Activated T-helper 2 cell treated with anti-CD3 and anti-CD28 coated beads, Interferon-gamma antibody, Interleukin-2, Interleukin-4, amounts not matched to agents 10 μg/mL and 5 μg/mL and 100 μg/mL, durations not matched to agents 14 hours and 24 hours and 36 hours (primary cell): ENCODE data around the gene TLX1. TPM values are rescaled to one million over a fixed set of nuclear protein-coding genes. Genes with fewer than 3 reads are reported as not detected.

Experiments used
- DNase-seq: peaks from one replicate; pipeline ENCODE4 v3.0.0; 2021; ENCODE audit warnings: low spot score
- H3K27ac Mint-ChIP-seq: one replicate; pipeline ENCODE4 v1.8.0; 2021; ENCODE audit warnings: mixed read lengths
- H3K27me3 Mint-ChIP-seq: one replicate; pipeline ENCODE4 v1.8.0; 2021; ENCODE audit warnings: low read depth, mixed read lengths
- H3K36me3 Mint-ChIP-seq: one replicate; pipeline ENCODE4 v1.8.0; 2021; ENCODE audit warnings: low read depth, mixed read lengths
- H3K4me1 Mint-ChIP-seq: one replicate; pipeline ENCODE4 v1.8.0; 2021; ENCODE audit warnings: low read depth, mixed read lengths
- H3K4me3 Mint-ChIP-seq: one replicate; pipeline ENCODE4 v1.8.0; 2021; ENCODE audit warnings: low read depth, mild to moderate bottlenecking, moderate library complexity, mixed read lengths
- H3K9me3 Mint-ChIP-seq: one replicate; pipeline ENCODE4 v1.8.0; 2021; ENCODE audit warnings: mixed read lengths
- intact Hi-C: fragments of 100-400 bp; cut with micrococcal nuclease; formaldehyde crosslinking; loops from one replicate; pipeline ENCODE4 v1.15.1; 2023
- total RNA-seq: library from RNA; stranded (reverse); gene quantifications from 2 replicates; pipeline ENCODE4 v1.2.3, GENCODE V29; 2022

The TLX1 gene
- total RNA-seq, 1 donor from 2014 or later, result not detected

GRCh38 chr10:101118031-101118430, 13.1 kb upstream of the TLX1 start:
- Mint-ChIP-seq H3K9me3 (no peaks in the 10 kb centered on the region), H3K27ac (no peak overlapping the region), H3K4me1 (peaks cover 11% of the 10 kb centered on the region), H3K4me3 (no peak overlapping the region), H3K36me3 (no peaks in the 10 kb centered on the region), H3K27me3 (peaks cover 64% of the 10 kb centered on the region)
- no peak for DNase-seq
- intact Hi-C loops, result no loop called here

DNA sequence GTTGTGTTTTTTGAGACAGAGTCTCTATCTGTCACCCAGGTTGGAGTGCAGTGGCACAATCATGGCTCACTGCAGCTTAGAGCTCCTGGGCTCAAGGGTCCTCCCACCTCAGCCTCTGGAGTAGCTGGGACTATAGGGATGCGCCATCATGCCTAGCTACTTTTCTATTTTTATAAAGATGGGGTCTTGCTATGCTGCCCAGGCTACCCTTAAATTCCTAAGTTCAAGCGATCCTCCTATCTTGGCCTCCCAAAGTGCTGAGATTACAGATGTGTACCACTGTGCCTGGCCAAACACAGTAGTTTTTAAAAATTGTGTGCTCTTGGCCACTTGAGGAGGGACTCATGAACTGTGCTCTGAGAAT, 10.6 kb upstream of the TLX1 start:
- H3K4me3 Mint-ChIP-seq, result peak overlapping the region; percentile 85
- H3K27me3 Mint-ChIP-seq, result peaks cover 65% of the 10 kb centered on the region
- no peak for DNase-seq
- intact Hi-C loops, result loop anchor here (5.0 kb wide), 1 partner anchor 73 kb away; no protein-coding TSS in a partner anchor
- no peaks in the 10 kb centered on the region for H3K9me3 Mint-ChIP-seq
- no peaks in the 10 kb centered on the region for H3K36me3 Mint-ChIP-seq
- H3K4me1 Mint-ChIP-seq, result peaks cover 15% of the 10 kb centered on the region
- H3K27ac Mint-ChIP-seq, result no peak overlapping the region

DNA sequence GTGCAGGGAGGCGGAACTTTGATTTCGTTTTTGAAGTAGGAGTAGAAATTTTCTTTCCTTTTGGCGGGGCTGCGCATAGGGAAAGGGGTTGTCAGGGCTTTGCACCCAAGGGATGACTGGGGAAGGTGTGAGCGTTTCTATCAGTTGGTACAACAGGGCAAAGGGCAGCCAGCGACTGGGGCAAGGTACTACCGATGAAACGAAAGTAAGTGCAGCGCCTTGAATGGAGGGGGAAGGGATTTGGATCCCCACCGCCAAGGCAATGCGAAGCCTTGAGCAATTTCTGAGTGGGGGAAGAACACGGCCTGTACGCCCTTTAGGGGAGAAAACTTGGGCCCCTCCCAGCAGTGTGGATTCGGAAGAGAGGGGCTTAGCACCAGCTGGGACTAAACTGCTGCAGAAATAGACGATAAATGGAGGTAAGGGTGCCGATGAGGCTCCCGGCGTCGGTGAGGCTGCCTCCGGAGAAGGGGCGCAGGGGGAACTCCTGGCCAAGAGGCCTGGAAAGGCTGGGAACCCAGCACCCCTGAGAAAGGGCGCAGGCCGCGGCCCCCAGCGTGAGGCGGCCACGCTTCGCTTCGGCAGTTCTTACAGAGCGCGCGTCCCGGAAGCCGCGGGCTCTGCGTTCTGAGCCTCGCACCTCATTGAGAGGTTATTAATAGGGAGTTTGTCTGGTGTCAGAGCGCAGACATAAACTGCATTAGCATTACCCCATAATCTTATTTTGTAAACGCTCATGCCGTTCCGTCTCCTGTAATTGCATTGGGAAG, 10.0 kb upstream of the TLX1 start:
- Mint-ChIP-seq H3K27me3 (peaks cover 67% of the 10 kb centered on the region), H3K27ac (no peak overlapping the region), H3K4me1 (peaks cover 15% of the 10 kb centered on the region), H3K9me3 (no peaks in the 10 kb centered on the region), H3K36me3 (no peaks in the 10 kb centered on the region), H3K4me3 (peak overlapping the region; percentile 85)
- intact Hi-C loops, result loop anchor here (5.0 kb wide), 1 partner anchor 74 kb away; no protein-coding TSS in a partner anchor
- no peak for DNase-seq

- no peak overlapping the region for H3K27ac Mint-ChIP-seq
- peaks cover 69% of the 10 kb centered on the region for H3K27me3 Mint-ChIP-seq
- H3K9me3 Mint-ChIP-seq, result no peaks in the 10 kb centered on the region
- intact Hi-C loops, result loop anchor here (5.0 kb wide), 1 partner anchor 74 kb away; no protein-coding TSS in a partner anchor
- no peaks in the 10 kb centered on the region for H3K36me3 Mint-ChIP-seq
- no peak for DNase-seq
- no peak overlapping the region for H3K4me3 Mint-ChIP-seq
- H3K4me1 Mint-ChIP-seq, result peaks cover 15% of the 10 kb centered on the region
Observed at GRCh38 chr10:101121654-101122031, 9.5 kb upstream of the TLX1 start.

- Mint-ChIP-seq H3K9me3 (no peaks in the 10 kb centered on the region), H3K4me3 (no peak overlapping the region), H3K4me1 (peaks cover 15% of the 10 kb centered on the region), H3K36me3 (no peaks in the 10 kb centered on the region), H3K27me3 (peaks cover 76% of the 10 kb centered on the region), H3K27ac (no peak overlapping the region)
- DNase-seq, result no peak
- intact Hi-C loops, result loop anchor here (5.0 kb wide), 1 partner anchor 75 kb away; no protein-coding TSS in a partner anchor
Observed at GRCh38 chr10:101122270-101123084, 8.6 kb upstream of the TLX1 start.

GRCh38 chr10:101123085-101123814, 7.8 kb upstream of the TLX1 start:
- DNase-seq, result no peak
- H3K27me3 Mint-ChIP-seq, result peaks cover 78% of the 10 kb centered on the region
- no peak overlapping the region for H3K4me3 Mint-ChIP-seq
- H3K36me3 Mint-ChIP-seq, result no peaks in the 10 kb centered on the region
- H3K9me3 Mint-ChIP-seq, result no peaks in the 10 kb centered on the region
- no peak overlapping the region for H3K27ac Mint-ChIP-seq
- intact Hi-C loops, result loop anchor here (5.0 kb wide), 1 partner anchor 76 kb away; no protein-coding TSS in a partner anchor
- H3K4me1 Mint-ChIP-seq, result peaks cover 15% of the 10 kb centered on the region

DNA sequence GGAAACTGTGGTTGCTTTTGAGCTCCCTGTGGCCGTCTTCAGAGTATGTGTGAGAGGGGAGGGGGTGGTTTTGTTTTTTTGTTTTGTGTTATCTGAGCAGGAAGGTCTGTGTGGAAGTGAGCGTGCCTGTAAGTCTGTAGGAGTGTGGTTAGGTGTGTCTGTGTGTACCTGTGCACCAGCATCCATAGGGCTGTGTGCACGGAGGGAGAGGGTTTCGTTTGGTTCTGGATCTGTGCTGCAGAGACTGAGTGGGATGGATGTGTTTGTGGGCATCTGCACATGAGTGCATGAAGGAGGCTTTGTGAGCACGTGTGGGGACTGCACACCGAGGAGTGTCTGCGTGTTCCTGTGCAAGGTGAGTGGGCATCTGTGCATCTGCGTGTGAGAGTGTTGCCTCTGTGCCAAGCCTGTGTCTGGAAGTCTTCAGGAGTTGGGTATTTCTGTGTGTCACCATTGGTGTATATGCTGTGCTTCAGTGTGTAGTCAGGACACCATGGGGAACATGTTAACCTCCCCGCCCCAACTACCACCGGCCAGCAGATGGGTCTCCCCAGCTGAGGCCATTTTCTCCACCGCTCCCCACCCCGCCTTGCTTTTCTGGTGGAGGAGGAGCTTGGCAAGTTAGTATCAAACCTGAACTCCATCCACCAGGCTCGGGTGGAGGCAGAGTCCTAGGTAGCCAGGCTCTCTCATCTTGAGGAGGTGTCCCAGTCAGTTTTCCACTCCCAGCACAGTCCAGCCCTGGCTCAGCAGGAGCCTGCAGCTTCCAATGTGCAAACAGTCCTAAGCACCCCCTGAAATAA, 7.1 kb upstream of the TLX1 start:
- Mint-ChIP-seq H3K36me3 (no peaks in the 10 kb centered on the region), H3K4me1 (peaks cover 15% of the 10 kb centered on the region), H3K4me3 (no peak overlapping the region), H3K9me3 (no peaks in the 10 kb centered on the region), H3K27me3 (peaks cover 80% of the 10 kb centered on the region), H3K27ac (no peak overlapping the region)
- no peak for DNase-seq
- intact Hi-C loops, result loop anchor here (5.0 kb wide), 1 partner anchor 77 kb away; no protein-coding TSS in a partner anchor

- intact Hi-C loops, result loop anchor here (5.0 kb wide), 1 partner anchor 78 kb away; no protein-coding TSS in a partner anchor
- H3K27ac Mint-ChIP-seq, result no peak overlapping the region
Observed at GRCh38 chr10:101124933-101125332, 6.2 kb upstream of the TLX1 start.

DNA sequence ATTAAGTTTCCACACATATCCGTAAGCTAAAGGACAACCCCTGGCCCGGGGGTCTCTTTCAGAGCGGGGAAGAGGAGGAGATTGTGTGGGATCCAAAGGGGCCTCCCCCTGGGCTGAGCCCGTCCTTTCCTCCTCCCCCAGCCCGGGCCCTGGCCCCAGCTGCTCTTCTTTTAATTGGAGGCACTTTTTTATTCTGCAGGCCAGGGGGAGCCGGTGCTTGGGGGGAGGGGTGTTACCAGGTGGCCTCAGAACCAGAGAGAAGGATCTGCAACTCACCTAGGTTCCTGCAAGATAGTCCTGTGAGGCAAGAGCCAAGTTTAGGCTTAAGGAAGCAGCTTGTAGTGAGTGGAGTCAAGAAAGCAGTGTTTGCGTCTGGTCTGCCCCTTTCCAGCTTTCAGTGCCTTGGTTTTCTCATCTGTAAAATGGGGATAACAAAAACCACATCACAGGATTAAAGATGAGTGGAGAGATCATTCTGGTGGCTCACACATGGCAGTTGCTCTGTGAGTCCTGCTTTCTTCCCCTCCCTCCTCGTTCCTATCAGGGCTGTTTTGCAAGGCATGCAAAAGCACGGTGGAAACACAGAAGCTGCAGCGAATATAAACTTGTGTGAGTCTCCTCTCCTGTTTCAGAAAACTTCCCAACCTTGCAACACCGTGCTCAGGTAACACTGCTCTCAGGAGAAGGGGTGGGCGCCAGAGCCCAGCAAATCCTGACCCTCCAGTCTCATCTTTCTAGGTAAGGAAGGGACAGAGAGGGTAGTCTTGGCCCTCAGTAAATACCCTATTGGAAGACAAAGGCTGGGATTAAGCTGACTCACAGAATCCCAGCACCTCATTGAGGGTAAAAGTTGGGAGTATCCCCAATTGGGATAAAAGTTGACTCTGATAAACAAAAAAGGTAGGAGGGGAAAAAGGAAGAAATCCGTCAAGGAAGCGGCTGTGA, 4.1 kb upstream of the TLX1 start:
- H3K27ac Mint-ChIP-seq, result no peak overlapping the region
- H3K36me3 Mint-ChIP-seq, result no peaks in the 10 kb centered on the region
- no peak overlapping the region for H3K4me3 Mint-ChIP-seq
- DNase-seq, result no peak
- peaks cover 81% of the 10 kb centered on the region for H3K27me3 Mint-ChIP-seq
- intact Hi-C loops, result no loop called here
- no peaks in the 10 kb centered on the region for H3K9me3 Mint-ChIP-seq
- peaks cover 4% of the 10 kb centered on the region for H3K4me1 Mint-ChIP-seq

More at GRCh38 chr10:101124933-101125332, 6.2 kb upstream of the TLX1 start:
- peaks cover 82% of the 10 kb centered on the region for H3K27me3 Mint-ChIP-seq
- no peak for DNase-seq
- no peak overlapping the region for H3K4me3 Mint-ChIP-seq
- H3K36me3 Mint-ChIP-seq, result no peaks in the 10 kb centered on the region
- no peaks in the 10 kb centered on the region for H3K9me3 Mint-ChIP-seq
- H3K4me1 Mint-ChIP-seq, result peaks cover 15% of the 10 kb centered on the region

DNA sequence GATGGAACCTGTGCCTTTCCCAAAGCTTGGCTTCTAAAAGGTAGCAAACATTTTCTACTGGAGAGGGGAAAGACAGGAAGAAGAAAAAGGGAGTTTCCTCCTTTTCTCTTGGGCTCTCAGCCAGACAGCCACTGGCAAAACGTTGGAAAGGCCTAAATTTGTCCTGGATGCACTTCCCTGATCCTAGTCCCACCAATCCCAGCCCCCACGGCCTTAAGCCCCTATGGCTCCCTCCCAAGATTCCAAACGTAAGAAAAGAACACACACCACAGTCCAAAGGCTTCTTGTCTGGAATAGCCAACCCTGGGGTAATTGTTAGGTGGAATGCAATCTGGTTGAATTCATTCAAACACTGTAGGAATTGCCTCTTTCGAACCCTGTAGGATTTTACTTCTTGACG, 959 bp upstream of the TLX1 start:
- no peak overlapping the region for H3K4me3 Mint-ChIP-seq
- DNase-seq, result no peak
- no peaks in the 10 kb centered on the region for H3K9me3 Mint-ChIP-seq
- no peak overlapping the region for H3K27ac Mint-ChIP-seq
- intact Hi-C loops, result loop anchor here (5.0 kb wide), 3 partner anchors 157 to 1598 kb away; partner anchors contain the start of gene NKX2-3
- peaks cover 83% of the 10 kb centered on the region for H3K27me3 Mint-ChIP-seq
- peaks cover 2% of the 10 kb centered on the region for H3K4me1 Mint-ChIP-seq
- H3K36me3 Mint-ChIP-seq, result no peaks in the 10 kb centered on the region

DNA sequence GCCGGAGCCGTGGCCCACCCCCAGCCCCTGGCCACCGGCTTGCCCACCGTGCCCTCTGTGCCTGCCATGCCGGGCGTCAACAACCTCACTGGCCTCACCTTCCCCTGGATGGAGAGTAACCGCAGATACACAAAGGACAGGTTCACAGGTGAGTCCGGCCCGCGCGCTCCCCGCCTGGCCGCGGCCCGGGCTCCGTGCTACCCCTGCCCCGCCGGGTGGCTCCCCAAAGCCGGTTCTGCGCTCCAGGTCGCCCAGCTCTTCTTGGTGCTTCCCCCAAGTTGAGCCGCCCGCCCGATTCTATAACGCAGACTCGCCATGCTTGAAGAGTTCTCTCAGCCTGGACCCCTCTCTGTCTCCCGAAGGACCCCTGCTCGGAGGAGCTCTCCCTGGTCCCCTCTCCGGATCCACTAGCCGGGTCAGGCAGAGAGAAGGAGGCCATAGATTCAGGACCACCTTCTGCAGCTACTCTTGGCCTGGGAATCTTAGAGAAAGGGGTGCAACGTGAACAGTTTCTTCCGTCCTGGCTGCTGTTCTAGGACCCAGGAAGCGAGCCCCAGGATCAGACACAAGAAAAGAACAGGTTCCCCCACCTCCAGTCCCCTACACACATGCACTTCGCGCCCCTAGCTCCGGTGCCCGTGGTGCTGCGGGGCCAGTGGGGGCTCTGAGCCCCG, 999 bp downstream of the TLX1 start:
- no peak for DNase-seq
- Mint-ChIP-seq H3K27me3 (peaks cover 85% of the 10 kb centered on the region), H3K27ac (no peak overlapping the region), H3K9me3 (no peaks in the 10 kb centered on the region), H3K36me3 (no peaks in the 10 kb centered on the region), H3K4me3 (no peak overlapping the region), H3K4me1 (peaks cover 6% of the 10 kb centered on the region)
- intact Hi-C loops, result loop anchor here (5.0 kb wide), 3 partner anchors 155 to 1600 kb away; partner anchors contain the start of gene NKX2-3
